Activated T-cell treated with anti-CD3 and anti-CD28 coated beads for 24 hours (primary cell): ENCODE measurements around the gene LTK.

ENCODE experiments used
- DNase-seq: peaks from one replicate; pipeline ENCODE4 v3.0.0-alpha.2; 2020; ENCODE audit warnings: low read depth

Gene LTK

DNA sequence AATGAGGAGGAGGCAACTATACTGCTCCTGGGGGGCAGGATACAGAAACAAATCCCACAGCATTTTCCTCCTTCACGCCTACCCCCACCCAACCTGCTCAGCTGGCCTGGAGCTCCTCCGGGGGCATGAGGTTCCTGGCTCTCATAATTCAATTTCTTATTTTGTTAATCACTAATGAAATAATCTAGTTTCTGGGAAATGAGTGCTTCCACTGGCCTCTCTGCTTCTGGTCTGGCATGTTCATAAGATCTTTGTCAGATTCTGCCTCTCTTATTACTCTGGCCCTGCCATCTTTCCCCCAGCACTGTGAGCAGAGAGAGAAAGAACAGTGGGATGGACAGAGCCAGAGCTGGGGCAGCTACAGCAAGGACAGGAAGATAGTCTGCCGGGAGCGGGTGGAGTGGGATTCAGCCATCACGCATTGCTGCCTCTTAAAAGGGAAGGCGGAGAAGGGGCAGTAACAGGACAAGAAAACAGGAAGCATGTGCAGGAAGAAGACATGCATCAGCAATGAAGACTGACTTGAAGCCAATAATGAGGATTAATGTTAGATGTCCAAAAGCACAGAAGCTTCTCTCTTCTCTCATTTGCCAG is 16.8 kb upstream of the LTK start:
- DNase-seq, result no peak

DNA sequence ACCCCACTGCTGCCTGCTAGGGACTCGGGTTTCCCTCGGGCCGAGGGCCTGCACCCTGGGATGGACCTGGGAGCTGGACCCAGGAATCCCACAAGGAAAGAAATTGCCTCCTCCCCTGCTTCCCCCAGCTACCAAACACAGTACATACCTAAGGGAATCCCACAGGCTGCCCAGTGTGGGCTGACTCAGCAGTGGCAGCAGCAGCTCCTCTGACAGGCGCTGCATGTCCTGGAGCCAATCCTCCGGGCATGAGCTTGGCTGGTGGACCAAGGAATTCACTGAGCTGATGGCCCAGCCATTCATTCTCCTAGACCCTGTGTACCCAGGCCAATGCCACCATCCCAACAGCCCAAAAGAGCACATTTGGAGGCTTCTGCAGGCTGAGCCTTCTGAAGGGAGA is 9.5 kb upstream of the LTK start:
- no peak for DNase-seq

DNA sequence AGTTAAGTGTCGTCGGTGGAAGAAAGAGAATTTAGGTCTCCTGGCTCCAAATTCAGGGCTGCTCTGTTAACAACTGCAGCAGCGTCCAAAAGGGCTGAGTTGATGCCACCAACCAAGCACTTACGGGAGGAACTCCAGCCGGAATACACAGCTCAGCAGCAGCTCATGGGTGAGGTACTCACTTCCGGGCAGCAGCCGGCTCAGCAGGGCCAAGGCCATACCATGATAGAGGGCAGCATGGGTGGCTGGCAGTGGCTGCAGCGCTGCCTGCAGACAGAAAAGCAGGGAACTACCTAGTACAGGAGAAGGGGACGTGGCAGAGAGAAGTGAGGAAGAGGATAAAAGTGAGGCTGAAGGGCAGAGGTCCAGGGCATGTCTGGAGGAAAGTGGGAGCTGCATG is 8.0 kb upstream of the LTK start:
- no peak for DNase-seq

DNA sequence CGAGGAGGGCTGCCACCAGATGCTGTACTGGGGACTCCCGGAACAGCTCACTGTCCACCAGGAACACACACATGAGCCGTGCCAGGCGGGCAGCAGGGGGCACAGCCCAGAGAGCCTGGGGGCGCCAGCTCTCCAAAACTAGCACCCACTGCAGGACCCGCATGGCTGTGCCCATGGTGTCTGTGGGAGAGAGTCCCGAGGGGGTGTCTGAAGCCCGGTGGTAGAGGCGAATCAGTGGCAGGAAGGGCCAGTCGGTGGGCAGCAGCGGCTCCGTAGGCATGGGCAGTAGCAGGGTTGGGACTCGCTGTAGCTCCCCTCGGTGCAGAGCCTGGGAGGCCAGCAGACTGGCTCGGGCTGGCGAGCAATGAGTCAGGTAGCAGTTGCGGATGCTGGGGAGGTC is 7.0 kb upstream of the LTK start:
- no peak for DNase-seq

DNA sequence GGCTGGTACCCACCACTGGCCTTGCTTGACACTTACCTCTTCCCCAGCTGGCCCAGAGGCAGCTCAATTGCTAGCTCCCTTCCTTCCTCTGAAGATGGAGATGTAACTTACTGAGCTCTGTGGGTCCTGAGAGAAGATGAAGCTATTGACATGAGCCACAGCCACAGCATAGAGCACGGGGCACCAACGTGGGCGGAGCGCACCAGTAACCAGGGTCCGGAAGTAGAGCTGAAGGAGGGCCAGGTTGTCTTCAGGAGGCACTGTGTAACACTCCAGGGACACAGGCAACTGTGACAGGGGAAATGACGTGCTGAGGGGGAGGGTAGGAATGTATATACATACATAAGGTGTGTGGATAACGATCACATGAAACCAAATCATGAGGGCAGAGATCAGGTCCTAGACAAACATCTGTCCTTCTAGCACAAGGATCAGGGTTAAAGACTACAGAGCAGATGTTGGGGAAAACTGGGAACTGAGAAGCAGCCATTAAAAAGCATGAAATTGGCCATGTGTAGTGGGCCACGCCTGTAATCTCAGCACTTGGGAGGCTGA is 4.3 kb upstream of the LTK start:
- no peak for DNase-seq

DNA sequence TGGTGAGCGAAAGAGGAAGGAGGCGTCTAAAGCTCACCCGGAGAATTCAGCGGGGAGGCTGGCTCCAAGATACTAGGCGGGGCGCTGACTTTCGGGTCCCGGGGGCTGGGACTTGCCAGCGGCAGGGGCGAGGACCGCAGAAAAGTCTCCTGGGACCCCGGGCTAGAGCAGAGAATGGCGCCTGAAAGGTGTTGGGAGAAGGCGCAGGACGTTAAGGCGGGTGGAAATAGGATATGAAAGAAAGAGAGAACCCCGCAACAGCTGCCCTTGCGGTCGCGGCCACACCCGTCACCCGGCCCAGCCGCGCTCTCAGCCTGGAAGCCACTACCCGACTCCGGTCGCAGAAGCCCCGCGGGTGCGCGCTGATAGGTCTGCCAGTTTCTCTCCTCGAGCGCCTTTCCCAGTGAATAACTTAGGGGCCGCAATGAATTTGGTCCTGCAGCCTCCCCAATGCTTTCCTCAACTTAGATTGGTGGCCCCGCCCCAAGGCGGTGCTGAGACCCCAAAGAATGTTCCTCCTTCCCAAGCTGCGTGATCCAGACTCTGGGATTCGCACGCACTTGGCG is 604 bp downstream of the LTK start:
- no peak for DNase-seq

DNA sequence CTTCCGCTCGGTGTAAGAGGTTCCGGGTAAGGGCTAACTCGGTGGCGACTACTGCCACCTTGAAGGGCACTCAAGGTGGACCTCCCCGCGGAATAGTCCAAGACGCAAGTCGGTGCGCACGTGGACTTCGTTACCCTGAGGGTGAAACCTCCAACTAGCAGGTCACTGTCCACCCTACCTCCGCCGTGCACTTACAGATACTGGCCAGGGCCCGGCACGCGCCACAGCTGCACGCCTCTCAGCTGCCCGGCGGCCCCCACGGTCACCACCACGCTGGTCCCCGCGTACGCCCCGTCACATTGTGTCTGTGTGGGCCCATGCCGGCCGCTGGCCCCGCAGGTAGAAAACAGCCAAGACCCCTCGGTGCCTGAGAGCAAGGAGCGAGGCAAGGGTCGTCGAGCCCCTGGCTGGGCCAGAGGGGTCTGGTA is 1.1 kb downstream of the LTK start:
- no peak for DNase-seq

DNA sequence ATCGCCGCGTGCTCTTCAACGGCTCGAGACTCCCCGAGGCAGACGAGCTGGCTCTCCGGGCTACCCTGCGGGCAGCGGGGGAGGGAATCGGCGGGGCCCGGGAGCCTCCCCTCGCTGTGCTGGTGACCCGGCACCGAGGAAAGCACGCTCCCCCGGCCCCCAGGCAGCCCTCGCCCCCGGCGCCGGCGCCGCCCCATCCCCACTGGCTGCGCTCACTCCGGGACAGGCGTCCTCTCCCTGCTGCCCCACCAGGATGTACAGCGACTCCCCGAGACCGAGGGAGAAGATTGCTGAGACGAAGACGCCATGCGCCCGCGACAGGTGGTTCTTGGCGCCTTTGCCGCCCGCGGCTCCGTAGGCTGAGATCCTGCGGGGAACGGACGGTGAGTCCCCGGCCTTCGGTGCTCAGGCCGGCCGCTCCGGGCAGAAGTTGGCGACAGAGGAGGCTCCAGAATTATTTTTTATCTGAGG is 1.7 kb downstream of the LTK start:
- no peak for DNase-seq

DNA sequence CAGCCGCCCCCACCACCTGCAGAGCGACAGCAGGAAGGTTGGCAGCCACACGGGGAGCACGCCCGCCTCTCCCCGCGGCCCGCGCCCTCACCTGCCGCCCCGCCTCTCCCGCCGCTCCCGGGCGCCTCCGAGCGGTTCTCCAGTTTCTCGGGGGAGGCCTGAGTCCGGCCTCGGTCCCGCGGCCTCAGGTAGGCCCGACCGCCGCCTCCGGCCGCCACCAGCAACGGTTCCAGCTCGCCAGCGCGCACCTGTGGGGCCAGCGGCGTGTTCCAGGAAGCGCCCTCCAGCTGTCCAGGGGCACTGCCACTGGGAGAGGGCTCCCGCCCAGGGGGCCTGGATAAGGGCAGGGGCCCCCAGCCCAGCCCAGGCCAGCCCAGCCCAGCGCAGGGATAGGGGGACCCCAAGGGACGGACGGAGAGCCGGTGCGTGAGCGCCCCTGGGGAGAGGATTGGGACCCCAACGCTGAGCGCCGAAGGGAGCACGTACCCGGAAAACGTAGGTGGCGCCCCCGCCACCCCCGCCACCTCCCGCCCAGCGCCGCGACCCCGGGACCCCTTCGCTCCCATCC is 2.2 kb downstream of the LTK start:
- no peak for DNase-seq

DNA sequence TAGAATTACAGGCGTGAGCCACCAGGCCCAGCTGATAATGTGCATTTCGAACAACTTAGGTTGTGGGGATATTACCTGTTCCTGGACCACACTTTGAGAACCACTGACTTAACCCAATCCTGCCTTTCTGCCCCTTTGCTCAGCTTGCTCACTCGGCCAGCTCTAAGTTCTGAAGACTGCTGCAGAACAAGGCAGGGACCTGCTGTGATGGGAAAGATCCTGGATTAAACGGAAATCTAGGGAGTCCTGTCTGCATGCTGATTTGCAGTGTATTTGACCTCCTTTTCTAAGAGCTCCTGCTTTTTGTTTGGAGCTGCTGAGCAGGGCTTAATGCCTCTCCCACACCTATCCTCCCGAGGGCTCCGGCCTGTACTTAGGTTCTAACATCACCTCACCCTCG is 2.9 kb downstream of the LTK start:
- no peak for DNase-seq

DNA sequence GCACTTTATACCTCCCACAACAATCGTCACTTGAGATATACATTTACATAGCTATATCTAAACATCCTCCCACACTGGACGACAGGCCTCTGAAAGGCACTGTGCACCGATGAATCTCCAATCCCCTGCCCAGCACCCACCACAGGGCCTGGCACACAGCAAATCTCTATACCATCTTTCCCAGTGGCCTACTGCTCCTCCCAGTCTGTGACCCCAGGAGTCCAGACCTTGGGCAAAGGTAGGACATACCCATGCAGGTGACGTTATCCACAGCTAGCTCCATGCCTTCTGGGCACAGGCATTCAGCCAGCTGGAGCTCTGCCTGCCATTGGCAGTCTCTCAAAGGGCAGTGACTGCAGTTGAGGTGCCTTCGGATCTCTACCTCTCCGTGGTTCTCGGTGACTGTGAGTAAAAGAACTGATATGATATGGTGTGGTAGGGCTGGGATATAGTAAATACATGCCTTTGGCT is 5.8 kb downstream of the LTK start:
- DNase-seq, result no peak

DNA sequence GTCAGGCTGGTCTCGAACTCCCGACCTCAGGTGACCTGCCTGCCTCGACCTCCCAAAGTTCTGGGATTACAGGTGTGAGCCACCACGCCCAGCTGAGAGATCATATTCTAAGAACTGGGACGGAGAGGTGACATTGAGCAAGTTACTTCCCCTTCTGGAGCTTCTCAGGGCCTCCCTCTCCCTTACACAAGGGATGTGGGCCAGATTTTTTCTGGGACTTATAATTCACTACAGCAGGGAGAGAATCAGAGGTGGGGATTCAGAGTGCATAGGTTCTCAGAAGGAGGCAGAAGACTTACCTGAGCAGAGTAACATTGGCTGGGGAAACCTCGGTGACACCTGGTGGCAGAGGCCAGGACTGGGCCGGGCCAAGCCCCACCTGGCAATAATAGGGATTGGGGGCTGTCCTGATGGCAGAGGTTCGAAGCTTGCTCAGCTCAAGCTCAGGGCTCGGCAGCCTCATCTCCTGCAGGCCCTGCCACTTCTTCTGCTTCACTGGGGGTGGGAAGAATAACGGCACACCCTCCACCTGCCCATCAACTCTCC is 6.8 kb downstream of the LTK start:
- no peak for DNase-seq

DNA sequence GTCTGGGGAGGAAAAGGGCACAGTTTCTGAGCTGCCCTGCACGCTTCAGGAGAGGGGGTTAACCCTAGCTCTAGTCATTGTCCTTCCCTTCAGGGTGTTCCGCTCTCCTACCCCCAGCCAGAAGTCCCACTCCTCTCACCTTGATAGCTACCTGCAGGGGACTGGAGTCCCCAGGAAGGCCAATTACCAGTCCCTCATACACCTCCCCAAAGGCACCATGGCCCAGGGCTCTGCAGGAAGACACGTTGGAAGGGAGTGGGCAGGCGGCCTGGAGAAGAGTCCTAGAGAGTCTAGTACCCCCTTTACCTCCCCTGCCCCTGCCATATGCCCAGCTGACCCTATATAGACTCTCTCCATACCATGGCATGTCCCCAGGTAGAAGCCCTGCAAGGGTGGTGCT is 7.9 kb downstream of the LTK start:
- no peak for DNase-seq

DNA sequence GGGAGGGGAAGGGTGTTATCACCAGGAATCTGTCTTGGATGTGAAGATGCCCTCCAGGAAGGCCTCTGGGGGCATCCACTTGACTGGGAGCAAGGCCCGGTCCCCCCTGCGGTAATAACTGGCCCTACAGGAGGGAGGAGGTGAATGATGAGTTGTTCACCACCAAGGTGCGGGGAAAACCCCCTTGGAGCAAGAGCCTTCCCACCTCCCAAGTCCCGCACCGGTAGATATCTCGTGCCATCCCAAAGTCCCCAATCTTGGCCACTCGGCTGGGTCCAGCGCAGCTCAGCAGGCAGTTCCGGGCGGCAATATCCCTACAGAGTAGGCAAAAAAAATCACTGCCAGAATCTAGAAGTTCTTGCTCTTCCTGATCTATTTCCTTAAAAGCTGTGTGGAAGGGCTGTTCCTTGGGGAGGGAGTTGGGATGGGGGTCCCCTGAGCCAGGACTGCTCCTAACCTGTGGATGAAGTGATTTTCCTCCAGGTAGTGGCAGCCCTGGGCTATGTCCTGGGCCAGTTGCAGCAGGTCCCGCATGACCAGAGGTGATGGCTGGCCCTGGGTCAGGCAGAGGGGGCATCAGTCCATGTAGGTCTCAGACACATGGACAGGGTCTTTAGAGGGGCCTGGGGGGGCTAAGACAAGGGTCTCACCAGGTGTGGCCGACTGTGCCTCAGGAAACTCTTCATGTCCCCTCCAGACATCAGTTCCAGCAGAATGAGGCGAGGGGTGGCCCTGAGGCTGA is 8.7 kb downstream of the LTK start:
- no peak for DNase-seq

DNA sequence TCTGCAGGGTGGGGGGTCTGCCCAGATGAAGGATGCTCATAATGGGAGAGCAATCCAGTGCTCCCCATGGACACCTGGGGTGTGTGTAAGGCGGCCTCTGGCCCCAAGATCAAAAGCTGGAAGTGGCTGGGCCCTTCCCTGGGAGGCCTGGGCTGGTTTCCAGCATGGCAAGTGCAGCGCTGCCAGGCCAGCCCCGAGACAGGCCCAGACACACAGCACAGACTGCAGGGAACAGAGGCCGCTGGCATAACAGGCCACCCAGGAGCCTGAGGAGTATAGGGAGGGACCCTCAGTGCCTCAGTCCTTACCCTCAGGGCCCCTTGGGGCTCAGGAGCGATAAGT is 10.0 kb downstream of the LTK start:
- no peak for DNase-seq

DNA sequence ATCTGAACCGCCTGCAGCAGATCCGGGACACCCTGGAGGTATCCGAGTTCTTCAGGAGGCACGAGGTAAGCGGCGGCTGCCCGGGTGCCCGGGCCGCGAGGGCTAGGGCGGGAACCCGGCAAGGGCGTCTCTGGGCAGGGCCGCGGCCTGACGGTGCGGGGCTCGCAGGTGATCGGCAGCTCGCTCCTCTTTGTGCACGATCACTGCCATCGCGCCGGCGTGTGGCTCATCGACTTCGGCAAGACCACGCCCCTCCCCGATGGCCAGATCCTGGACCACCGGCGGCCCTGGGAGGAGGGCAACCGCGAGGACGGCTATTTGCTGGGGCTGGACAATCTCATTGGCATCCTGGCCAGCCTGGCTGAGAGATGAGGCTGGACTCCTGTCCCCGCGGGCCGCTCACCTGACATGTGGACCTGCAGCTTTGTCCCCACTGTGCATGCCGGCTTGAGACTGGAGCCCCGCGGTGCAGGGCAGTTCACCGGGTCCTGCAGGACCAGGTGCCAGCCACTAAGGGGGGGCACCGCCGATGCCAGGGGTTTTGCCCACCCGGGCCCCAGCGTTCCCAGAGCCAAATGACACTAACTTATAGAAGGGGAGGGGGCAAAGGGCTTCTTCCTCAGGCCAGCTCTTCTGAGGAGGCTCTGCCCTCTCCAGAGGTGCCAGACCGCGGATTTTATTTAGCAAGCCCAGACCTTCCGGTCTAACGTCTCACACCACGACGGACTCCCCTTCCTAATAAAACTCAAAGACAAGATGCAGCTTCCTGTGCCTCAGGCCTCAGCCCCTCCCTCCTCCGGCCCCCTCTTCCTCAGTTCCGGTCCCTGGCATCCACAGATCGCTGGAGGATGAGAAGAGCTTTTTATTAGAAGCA is 10.6 kb downstream of the LTK start:
- DNase-seq, result no peak

DNA sequence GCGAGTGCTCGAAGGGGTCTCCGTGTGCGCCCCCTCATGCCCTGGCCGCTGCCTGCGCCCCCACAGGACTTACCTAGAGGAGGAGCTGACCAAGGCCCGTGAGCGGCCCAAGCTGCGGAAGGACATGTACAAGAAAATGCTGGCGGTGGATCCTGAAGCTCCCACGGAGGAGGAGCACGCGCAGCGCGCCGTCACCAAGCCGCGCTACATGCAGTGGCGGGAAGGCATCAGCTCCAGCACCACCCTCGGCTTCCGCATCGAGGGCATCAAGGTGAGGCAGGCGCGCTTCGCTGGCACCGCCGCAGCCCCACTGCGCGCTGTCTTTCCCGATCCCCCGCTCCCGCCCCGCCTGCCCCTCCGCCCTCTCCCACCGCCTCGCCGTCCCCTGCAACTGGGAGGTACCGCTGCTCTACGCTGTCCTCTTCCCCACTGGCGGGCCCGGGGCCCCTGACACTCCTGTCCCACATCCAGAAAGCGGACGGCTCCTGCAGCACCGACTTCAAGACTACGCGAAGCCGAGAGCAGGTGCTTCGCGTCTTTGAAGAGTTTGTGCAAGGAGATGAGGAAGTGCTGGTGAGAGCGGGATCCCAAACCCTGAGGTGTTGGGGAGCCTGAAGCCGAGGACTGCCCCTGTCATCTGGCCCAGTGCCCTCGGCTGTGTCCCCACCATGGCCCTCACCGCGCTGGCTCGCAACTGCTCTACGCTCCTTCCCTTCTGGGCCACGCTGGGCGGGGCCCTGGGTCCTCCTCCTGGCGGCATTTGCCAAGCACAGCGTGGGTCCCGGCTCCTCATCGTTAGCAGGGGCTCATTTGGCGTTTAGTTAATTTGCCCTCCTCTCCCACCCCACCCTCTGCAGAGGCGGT is 11.5 kb downstream of the LTK start:
- no peak for DNase-seq

DNA sequence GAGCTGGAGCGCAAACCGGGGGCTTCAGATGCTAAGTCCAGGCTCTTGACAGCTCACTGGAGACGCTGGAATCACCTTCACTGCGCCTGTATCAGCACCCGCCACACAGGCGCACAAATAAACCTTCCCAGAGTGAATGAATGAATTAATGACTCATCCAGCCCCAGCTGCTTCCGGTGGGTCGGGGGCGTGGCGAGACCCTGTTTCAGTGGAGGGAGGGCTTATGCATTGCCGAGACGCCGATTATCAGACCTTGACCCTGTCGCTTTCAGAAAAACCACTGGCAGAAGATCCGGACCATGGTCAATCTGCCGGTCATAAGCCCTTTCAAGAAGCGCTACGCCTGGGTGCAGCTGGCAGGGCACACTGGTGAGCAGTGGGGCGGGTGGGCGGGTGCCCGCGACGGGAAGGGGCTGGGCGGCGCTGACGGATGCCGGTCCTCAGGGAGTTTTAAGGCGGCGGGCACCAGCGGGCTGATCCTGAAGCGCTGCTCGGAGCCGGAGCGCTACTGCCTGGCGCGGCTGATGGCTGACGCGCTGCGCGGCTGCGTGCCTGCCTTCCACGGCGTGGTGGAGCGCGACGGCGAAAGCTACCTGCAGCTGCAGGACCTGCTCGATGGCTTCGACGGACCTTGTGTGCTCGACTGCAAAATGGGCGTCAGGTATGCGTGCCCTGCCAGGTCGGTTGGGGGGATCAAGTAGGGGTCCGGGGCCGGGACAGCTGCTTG is 12.3 kb downstream of the LTK start:
- no peak for DNase-seq

DNA sequence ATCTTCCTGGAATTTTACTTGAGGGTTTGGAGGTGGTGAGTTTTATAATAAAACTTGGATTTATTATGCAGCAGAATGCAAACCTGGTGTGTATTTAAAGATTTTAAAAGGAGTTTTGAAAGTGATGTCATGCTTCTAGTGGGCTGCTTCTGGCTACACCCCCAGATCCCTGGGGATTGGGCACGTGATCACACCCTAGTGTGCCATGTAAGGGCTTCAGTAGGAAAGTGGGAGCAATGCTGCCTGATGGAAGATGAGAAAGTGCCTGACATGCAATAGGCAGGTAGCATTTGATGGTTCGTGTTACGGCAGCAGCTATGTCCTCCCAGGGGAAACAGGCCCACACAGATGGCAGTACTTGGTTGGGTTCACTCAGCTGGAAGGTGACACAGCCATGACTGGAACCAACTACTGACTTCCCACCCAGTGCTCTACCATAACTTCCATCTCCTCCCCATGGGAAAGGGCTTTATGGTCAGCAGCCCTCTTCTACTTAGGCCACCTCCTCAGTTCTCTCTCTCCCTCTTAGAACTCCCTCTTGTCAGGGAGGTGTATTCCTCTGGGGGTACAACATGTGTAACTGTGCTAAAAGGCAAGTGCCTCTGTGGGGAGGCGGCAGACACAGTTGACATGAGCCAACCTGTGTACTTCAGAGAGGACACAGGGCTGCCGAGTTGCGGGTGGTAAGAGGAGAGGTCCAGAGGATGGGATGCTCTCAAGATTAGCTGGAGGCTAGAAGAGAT is 14.3 kb downstream of the LTK start:
- DNase-seq, result no peak
